Stimulated activated CD8-positive, alpha-beta memory T cell treated with anti-CD3 and anti-CD28 coated beads, Interleukin-15, amount 100 ng/mL, for 24 hours (primary cell): Measurements from ENCODE around the gene GLIS1.

Source experiments
- DNase-seq: peaks from one replicate; pipeline ENCODE4 v3.0.0-alpha.2; 2020; ENCODE audit warnings: low read depth

GLIS1 gene

GRCh38 chr1:53485478-53486394, 253.2 kb downstream of the GLIS1 start:
- DNase-seq, result peak; percentile 57

DNA sequence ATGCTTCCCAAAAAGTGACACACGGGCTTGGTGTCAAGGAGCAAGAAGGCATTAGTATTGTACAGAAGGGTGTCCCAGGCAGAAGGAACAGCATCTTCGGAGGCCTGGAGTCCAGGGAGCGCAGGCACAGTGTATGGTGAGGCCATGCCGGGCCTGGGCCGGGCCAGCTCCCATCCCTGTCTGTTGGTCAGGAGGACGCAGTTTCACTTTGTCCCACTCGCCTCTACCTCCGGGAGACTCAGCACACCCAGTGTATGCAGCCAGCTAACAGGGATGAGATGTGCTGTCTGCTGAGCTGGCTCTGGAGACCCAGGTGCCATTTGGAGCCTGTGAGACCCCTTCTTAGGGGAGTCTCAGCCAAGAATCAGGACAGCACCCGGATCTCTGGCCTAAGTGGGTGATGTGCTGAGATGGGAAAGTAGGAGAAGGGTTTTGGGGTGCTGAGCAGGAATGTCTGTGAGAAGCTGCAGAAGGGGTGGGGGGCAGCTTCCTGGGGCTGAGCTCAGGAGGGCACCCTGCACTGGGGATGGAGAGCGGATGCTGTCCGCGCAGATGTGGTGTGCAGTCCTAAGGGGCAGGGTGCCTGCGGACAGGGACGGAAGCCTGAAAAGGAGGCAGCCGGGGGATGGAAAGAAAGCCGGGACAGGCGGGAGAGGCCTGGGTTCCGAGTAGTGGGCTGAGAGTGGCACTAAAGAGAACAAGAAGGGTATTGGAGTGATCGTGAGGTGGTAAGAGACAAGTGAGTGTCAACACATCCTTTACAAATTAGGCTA, 254.1 kb downstream of the GLIS1 start:
- DNase-seq, result no peak

GRCh38 chr1:53483656-53484055, 255.3 kb downstream of the GLIS1 start:
- DNase-seq, result no peak

- DNase-seq, result no peak
Observed at GRCh38 chr1:53483170-53483569, 255.8 kb downstream of the GLIS1 start.

DNA sequence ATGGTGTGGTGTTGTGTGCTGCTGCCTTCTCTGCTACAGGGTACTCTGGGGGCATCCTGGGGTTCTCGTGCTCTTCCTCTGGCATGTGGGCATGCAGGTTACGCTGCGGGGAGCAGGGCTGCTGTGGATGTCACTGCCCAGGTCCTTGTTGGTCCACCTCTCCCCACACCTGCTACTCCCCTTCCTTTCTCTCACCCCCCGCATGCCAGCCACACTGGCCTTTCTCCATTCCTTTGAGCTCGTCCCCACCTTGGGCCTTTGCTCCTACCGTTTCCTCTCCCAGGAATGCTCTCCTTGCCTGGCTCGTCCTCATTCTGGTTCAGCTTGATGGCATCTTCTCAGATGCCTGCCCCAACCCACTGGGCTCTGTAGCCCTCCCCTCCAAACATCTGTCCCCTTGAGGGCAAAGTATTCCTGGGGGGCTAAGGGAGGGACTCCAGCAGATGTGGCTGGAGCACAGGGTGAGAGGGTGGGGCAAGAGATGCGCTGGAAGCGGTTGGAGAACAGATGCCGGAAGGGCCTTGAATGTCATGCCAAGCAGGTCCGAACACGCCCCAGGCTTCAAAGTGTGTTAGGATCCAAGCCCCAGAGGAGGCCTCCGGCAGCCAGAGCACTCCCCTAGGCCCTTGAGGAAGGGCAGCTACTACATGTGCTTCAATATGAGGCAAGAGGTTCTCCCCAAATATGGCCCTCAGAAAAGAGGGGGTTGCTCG, 256.4 kb downstream of the GLIS1 start:
- no peak for DNase-seq

- DNase-seq, result no peak
Observed at GRCh38 chr1:53481456-53481855, 257.5 kb downstream of the GLIS1 start.

- DNase-seq, result no peak
Observed at GRCh38 chr1:53480678-53481077, 258.3 kb downstream of the GLIS1 start.

DNA sequence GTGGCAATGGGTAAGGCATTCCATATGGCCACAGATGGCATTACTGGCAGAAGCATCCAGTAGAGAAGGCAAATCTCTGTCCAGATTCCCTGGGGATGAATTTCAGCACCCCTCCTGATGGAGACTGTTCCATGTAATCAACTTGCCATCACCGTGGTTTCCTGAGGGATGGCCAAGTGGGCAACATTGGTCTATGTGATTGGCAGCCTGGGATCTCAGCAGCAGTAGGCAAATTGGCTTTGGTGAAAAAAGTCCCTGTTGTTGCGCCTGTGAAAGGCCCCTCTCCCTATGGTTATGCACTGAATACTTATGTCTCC, 260.5 kb downstream of the GLIS1 start:
- no peak for DNase-seq

DNA sequence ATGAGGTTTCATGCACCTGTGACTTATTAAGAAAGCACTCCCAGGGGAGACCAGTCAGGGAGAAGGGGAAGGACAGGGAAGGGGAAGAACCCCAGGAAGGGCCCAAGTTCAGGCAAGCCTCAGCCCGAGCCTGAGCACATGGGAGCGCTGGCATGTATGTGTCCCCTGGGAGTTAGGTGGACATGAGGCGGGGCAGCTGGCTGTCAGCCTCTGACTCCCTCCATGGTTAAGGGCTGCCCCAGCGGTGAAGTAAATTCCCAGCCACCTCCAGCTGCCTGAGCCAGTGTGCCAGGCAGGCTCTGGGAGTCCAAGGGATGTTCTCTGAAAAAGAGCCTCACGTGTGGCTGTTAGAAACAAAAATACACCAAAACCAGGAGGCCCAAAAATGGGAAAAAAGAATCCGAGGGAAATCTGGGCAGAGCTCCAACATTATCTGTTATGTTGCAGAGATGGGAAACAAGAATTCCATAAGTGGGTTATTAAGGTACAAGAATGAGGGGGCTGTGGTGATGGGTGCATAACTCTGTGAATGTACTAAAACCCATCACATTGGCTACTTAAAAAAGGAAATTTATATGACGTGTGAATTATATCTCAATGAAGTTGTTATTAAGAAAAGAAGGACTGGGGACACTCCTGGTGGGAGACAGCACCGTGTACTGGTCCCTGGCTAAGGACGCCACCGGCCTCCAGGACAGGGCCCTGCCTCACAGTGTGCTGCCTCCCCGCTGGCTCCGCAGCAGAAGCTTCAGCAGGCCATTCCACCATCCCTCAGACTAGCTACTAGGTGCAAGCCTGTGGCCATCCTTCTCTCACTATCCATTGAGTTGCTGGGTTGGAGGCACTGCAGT, 261.1 kb downstream of the GLIS1 start:
- DNase-seq, result no peak

GRCh38 chr1:53476579-53476978, 262.4 kb downstream of the GLIS1 start:
- no peak for DNase-seq

GRCh38 chr1:53475664-53476063, 263.3 kb downstream of the GLIS1 start:
- no peak for DNase-seq

DNA sequence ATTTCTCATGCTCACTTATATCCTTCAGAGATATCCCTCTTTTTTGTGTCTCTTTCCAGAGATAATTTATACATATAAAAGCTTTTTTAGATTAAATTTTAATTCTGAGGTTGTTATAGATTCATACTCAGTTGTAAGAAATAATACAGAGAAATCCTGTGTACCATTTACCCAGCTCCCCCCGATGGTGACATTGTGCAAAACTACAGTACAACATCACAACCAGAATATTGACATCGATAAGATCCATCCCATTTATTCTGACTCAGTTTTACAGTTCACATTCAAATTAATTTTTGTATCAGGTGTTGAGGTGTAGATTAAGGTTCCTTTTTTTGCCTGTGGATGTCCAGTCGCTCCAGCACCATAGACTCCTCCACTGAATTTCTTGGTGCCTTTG, 265.5 kb downstream of the GLIS1 start:
- DNase-seq, result no peak

GRCh38 chr1:53471000-53471399, 268.0 kb downstream of the GLIS1 start:
- DNase-seq, result no peak

- DNase-seq, result no peak
Observed at GRCh38 chr1:53470584-53470983, 268.4 kb downstream of the GLIS1 start.

DNA sequence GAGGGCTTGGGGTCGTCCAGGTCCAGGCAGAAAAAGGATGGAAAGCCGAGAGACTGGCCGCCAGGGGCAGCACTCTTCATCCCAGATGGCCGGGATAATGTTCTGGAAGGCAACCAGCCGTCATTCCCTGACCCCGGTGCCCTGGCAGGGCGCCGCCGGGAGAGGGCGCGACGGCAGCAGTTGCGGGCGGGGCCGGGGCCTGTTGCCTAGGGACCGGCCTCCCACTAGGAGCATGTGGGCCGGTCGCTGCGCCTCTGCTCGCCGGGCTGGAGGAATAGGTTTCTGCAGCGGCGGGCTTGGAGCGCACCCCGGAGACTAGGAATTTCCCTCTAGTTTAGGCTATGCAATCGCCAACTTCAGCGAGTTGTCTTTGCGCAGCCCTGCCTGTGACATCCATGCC, 268.8 kb downstream of the GLIS1 start:
- no peak for DNase-seq

DNA sequence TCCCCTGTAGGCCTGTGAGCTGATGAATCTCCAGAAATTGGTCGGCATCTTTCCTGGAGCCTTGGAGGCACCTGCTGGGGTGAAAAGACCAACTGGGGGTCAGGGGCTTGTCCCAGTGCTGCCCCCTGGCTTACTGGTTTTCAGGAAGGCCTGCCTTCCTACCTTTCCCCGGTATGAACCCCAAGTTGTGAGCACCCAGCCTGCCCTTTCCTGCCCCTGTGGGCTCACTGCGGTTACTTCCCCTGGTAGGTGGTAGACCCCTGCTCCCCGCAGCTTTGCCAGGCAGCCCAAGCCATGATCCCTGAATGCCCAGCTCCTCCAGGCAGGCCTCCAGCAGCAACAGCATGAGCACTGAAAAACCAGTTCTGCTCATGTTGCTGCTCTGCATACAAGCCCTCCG, 269.6 kb downstream of the GLIS1 start:
- DNase-seq, result no peak

GRCh38 chr1:53468374-53468773, 270.6 kb downstream of the GLIS1 start:
- DNase-seq, result no peak

DNA sequence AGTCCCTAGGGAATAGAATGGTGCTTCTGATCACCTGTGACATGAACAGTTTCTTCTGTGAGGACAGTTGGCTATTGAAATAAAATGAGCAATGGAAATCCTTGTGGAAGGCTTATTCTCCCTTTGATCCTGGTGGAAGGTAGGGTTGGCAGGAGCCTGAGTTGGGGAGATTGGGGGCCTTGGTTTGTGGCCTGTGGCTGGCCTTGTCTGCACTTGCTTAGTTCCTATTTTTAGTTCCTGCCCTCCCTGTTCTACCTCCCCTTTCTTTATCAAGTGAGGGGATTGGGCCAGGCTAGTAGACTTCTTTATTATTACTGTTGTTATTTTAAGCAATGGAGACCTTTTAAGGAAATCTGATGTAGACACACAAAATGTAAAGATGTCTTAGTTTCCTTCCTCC, 271.6 kb downstream of the GLIS1 start:
- DNase-seq, result no peak

DNA sequence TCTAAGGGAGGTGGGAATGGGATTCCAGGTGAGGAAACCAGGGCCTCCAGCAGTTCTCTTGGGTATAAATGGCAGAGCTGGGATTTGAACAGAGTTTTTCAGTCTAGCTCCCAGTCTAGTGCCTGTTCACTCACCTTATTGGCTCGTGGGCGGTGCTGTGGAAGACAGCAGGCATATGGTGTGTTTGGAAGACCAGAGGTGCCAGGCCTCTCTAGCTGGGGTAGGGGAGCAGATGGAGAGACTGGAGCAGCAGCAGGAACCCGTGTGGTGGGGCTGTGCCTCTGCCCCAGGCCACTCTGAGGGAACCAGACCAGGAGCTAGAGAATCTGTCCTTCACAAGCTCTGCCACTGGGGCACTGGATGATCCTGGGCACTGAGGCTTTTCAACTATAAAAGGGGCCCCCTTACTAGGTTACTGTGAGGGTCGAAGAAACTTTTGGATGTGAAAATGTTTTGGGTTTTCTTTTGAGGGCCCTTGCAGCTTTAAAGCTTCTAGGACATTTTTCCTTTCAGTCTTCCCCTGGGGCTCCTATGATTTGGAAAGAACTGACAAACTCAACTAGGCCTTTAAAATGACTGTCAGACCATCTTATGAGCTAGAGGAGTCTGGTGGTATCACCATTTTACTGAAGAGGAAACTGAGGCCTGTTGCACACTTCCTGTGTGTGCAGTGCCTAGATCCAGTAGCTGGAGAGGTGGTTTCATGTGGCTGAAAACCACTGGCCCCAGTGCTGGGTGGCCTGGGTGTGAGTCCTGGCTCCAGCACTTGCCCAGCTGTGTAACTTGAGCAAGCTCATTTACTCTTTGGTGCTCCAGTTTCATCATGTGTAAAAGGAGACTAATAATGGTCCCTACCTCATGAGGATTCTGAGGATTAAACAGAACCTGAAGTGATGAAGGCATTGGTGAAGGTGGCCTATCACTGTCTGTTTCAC, 273.7 kb downstream of the GLIS1 start:
- no peak for DNase-seq

- DNase-seq, result no peak
Observed at GRCh38 chr1:53463961-53464899, 274.7 kb downstream of the GLIS1 start.
